A549 (cell line): Measurements from ENCODE around the gene ADH4. TPM values are rescaled to one million over a fixed set of nuclear protein-coding genes. Genes with fewer than 3 reads are reported as not detected.
"Not testable (repeated sequence)": the region's sequence is repeated elsewhere in the genome, so short reads cannot be mapped to it uniquely, and the experiment has no call there.

Experiments
- ATAC-seq, 2 experiments: fragments of 200-7000 bp in 1 of 2; fragments of >200 bp in 1 of 2; cut with Nextera tagmentation in 1 of 2; cut with Tn5 transposase in 1 of 2; 3 replicates each; pipeline versions ENCODE4 v1.8.0 to v1.9.1; 2018 to 2020; ENCODE audit warnings: mild to moderate bottlenecking in 1 of 2, moderate library complexity in 1 of 2
- CTCF ChIA-PET: fragments of 300-600 bp; sonication (Branson Sonifier 250); formaldehyde crosslinking; extraction: SDS; loops from one replicate; lab custom pipeline; 2021; ENCODE audit warnings: antibody characterized with exemption, inconsistent platforms; lab: Yijun Ruan, JAX
- POLR2A ChIA-PET: fragments of 350-600 bp; formaldehyde crosslinking; extraction: SDS; loops from one replicate; lab custom pipeline; 2021; ENCODE audit warnings: antibody characterized with exemption, inconsistent platforms; lab: Yijun Ruan, JAX
- DNase-seq, 2 experiments: peaks; one replicate each; pipeline versions ENCODE4 v3.0.0 to v3.0.0-alpha.2; 2011 to 2016; ENCODE audit warnings: low read depth in 1 of 2, low spot score in 1 of 2
- FAIRE-seq: peaks from 2 replicates; lab custom pipeline; 2011; peaks lifted over from hg19 to GRCh38; lab: Jason Lieb, UNC
- H3K27ac ChIP-seq, 2 experiments: fragments of >200 bp; sonication (Bioruptor Twin); formaldehyde crosslinking; 3 replicates each; pipeline ENCODE4 v1.5.1; 2016 to 2017
- H3K4me1 ChIP-seq: fragments of >200 bp; sonication (Bioruptor Twin); formaldehyde crosslinking; 3 replicates; pipeline ENCODE4 v1.6.1; 2016
- H3K4me2 ChIP-seq: fragments of >200 bp; sonication (Bioruptor Twin); formaldehyde crosslinking; 3 replicates; pipeline ENCODE4 v1.6.1; 2016
- H3K4me3 ChIP-seq: fragments of >200 bp; sonication (Bioruptor Twin); formaldehyde crosslinking; 3 replicates; pipeline ENCODE4 v1.5.1; 2016
- H3K9me3 ChIP-seq: fragments of >200 bp; sonication (Bioruptor Twin); formaldehyde crosslinking; 3 replicates; pipeline ENCODE4 v1.6.1; 2016
- BHLHE40 ChIP-seq: IDR thresholded peaks from 2 replicates; pipeline ENCODE4 v1.6.1; 2012; ENCODE audit warnings: low read depth, low read length, inconsistent platforms
- CEBPB ChIP-seq, 2 experiments: fragments of >200 bp in 1 of 2; sonication (Bioruptor Twin) in 1 of 2; formaldehyde crosslinking in 1 of 2; IDR thresholded peaks; 2 replicates each; pipeline ENCODE4 v1.6.1; 2012 to 2016
- CHD2 ChIP-seq: fragments of 150-350 bp; IDR thresholded peaks from 2 replicates; pipeline ENCODE4 v1.6.1; 2014; ENCODE audit warnings: low read length; ENCODE audit not compliant: partially characterized antibody
- FOSB ChIP-seq: fragments of 250-450 bp; sonication (Bioruptor Pico); IDR thresholded peaks from 2 replicates; pipeline ENCODE4 v1.5.0; 2020; ENCODE audit warnings: mild to moderate bottlenecking, moderate library complexity
- FOXS1 ChIP-seq: fragments of 250-450 bp; sonication (Bioruptor Pico); IDR thresholded peaks from 2 replicates; pipeline ENCODE4 v1.5.0; 2020; ENCODE audit warnings: mild to moderate bottlenecking, moderate library complexity
- GATA3 ChIP-seq: IDR thresholded peaks from 2 replicates; pipeline ENCODE4 v1.6.1; 2012; ENCODE audit warnings: borderline replicate concordance
- HOXB13 ChIP-seq: fragments of 250-450 bp; sonication (Bioruptor Pico); IDR thresholded peaks from 2 replicates; pipeline ENCODE4 v1.5.0; 2020; ENCODE audit warnings: low read depth, mild to moderate bottlenecking, moderate library complexity
- MAZ ChIP-seq: fragments of 150-350 bp; IDR thresholded peaks from 2 replicates; pipeline ENCODE4 v1.6.1; 2014; ENCODE audit warnings: antibody characterized with exemption, low read depth, low read length, borderline replicate concordance
- MYC ChIP-seq: IDR thresholded peaks from 2 replicates; pipeline ENCODE4 v1.6.1; 2012; ENCODE audit warnings: mild to moderate bottlenecking, inconsistent platforms, low read length, improper control_type of control experiment, borderline replicate concordance
- NFE2L2 ChIP-seq: fragments of 150-350 bp; conservative IDR thresholded peaks from 2 replicates; pipeline ENCODE4 v1.6.1; 2014; ENCODE audit warnings: low read length
- POLR2A ChIP-seq: IDR thresholded peaks from 2 replicates; pipeline ENCODE4 v1.6.1; 2012; ENCODE audit warnings: mild to moderate bottlenecking, low read length
- RNF2 ChIP-seq: fragments of 200-600 bp; sonication (generic); IDR thresholded peaks from 2 replicates; pipeline ENCODE4 v1.6.1; 2016; ENCODE audit warnings: low read depth, mild to moderate bottlenecking, antibody characterized with exemption, moderate library complexity, borderline replicate concordance
- SREBF2 ChIP-seq: fragments of 450-650 bp; IDR thresholded peaks from 2 replicates; pipeline ENCODE4 v1.6.1; 2014; ENCODE audit warnings: mild to moderate bottlenecking, moderate library complexity
- ZNF302 ChIP-seq: fragments of 250-450 bp; sonication (Bioruptor Pico); IDR thresholded peaks from 2 replicates; pipeline ENCODE4 v1.9.0; 2021; ENCODE audit warnings: inconsistent platforms, mild to moderate bottlenecking, moderate library complexity
- WGBS: methylation state at CpG from one replicate; pipeline ENCODE4 v1.1.6; 2017; ENCODE audit errors: missing lambda C conversion rate; 5-methylcytosine and 5-hydroxymethylcytosine counted together
- polyA minus RNA-seq: library from RNA; depleted of rRNA, polyadenylated mRNA; stranded (reverse); fragments of >200 nt; gene quantifications from 2 replicates; pipeline ENCODE4 v1.2.3, GENCODE V29; 2011; rRNA and poly(A)+ RNA removed
- polyA plus RNA-seq, 4 experiments: library from polyadenylated mRNA; depleted of rRNA in 3 of 4; stranded (reverse); fragments of >200 nt; fragmentation: RNase III in 1 of 4; extraction: RNeasy Plus Mini Kit Qiagen cat#74134 plus additional on column Dnase treatment in 1 of 4; gene quantifications; 2 replicates in 3 of 4; 3 replicates in 1 of 4; pipeline ENCODE4 v1.2.3, GENCODE V29; 2011 to 2017
- TF ChIP-seq, protein P1 (sequence below): IDR thresholded peaks from 2 replicates; pipeline ENCODE4 v1.6.1; 2012; ENCODE audit warnings: low read depth, borderline replicate concordance
- TF ChIP-seq, protein P2 (sequence below): fragments of 250-450 bp; sonication (Bioruptor Pico); IDR thresholded peaks from 2 replicates; pipeline ENCODE4 v1.5.0; 2020; ENCODE audit warnings: low read depth, mild to moderate bottlenecking, moderate library complexity
- TF ChIP-seq, protein P3 (sequence below): fragments of 150-350 bp; IDR thresholded peaks from 2 replicates; pipeline ENCODE4 v1.6.1; 2014; ENCODE audit warnings: low read depth, mild to moderate bottlenecking, low read length
- TF ChIP-seq, protein P4 (sequence below): fragments of >200 bp; sonication (Bioruptor Twin); formaldehyde crosslinking; IDR thresholded peaks from 2 replicates; pipeline ENCODE4 v1.6.1; 2016
- TF ChIP-seq, protein P5 (sequence below): fragments of 250-450 bp; sonication (Bioruptor Pico); IDR thresholded peaks from 2 replicates; pipeline ENCODE4 v1.5.0; 2021; ENCODE audit warnings: mild to moderate bottlenecking, moderate library complexity, borderline replicate concordance
- TF ChIP-seq, protein P6 (sequence below): IDR thresholded peaks from 2 replicates; pipeline ENCODE4 v1.6.1; 2012
- TF ChIP-seq, protein P7 (sequence below): fragments of 450-650 bp; IDR thresholded peaks from 2 replicates; pipeline ENCODE4 v1.6.1; 2014; ENCODE audit warnings: antibody characterized with exemption

Gene ADH4
- polyA plus RNA-seq (2011; rRNA removed) (0.15 and 0.16 TPM in 2 replicates), polyA plus RNA-seq (2017; fragmentation: RNase III; extraction: RNeasy Plus Mini Kit Qiagen cat#74134 plus additional on column Dnase treatment) (not detected in 3 replicates), polyA minus RNA-seq (0.92 TPM in 1 of 2 replicates, not detected in the other)
- polyA plus RNA-seq (2012; cell fraction: cytosol; rRNA removed): not detected in 2 replicates
- not detected in 2 replicates for polyA plus RNA-seq (2012; cell fraction: nucleus; rRNA removed)

DNA sequence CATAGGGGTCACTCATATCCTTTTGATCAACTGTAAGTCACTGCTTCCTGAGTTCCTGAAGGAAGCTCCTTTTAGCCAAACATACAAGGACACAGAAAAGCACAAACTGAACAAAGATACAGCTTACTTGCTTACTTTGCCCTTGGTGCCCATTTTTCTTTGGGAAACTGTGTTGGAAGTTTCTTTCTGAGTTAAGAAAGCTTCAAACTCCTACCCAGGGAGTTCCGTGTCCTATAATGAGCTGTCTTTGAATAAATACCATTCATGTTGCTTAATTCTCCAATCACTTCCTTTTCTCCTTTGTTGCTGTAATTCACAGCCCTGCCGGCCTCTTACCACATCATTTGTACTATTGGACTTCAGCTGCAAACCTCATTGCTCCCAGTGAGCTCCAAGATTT, at the start of gene ADH4:
Gene ADH4, minus strand, starts transcription at position 228 of the 400 bp plus-strand sequence. Its CDS starts 75 bp downstream, at position 153.
- Histone ChIP-seq H3K4me1 (no peaks in the 10 kb centered on the region), H3K27ac (no peak within 1 kb of the TSS), H3K4me3 (no peak within 1 kb of the TSS), H3K9me3 (no peaks in the 10 kb centered on the region), H3K4me2 (no peak within 1 kb of the TSS)
- ATAC-seq: no peak
- TF ChIP-seq FOXS1: no peak
- WGBS: 35% methylated on average over 2 of the region's 2 CpGs
- ChIA-PET POLR2A (no interaction called here), CTCF (no interaction called here)
- FAIRE-seq: no peak
- DNase-seq: no peak

DNA sequence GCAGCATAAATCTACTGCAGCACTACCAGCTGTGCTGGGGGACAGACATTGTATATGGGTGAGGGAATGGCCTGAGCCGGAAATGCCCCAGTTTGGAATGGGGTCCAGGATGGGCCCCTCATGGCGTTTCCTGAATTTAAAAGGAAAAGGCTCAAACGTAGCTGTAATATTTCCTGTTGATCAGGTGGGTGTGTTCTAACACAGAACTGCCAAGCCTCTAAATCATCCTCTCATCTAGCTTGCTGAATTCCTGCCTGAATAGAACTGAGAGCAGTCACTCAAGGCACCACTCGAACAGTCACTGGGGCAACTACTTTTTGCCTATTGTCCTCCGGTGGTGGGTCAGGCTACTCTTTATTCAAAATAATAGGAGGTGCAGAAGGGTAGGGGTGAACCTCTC, 46.2 kb upstream of the ADH4 start:
- no peak for ATAC-seq
- WGBS: 23% methylated on average over 4 of the region's 5 CpGs

DNA sequence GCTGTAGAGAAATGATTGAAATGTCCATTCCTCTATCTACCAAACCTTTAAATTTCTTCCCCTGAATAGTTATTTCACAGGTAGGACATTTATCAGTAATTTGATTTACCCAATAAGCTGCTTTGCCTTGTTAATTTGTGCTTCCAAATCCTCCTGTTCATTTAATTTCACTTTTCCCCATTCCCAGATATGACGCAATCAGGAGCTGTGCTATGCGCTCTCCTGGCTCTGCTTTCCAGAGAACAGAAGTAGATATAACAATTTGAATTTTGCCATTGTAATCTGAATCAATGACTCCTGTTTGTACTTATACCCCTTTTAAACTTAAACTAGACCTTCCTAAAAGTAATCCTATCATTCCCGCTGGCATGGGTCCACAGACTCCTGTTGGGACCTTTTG, 45.8 kb upstream of the ADH4 start:
- H3K4me1 ChIP-seq, H3K27ac ChIP-seq, POLR2A ChIA-PET, H3K4me2 ChIP-seq, H3K4me3 ChIP-seq, CTCF ChIA-PET, DNase-seq, FAIRE-seq, ATAC-seq, H3K9me3 ChIP-seq: not testable (repeated sequence)
- TF ChIP-seq CEBPB (IDR thresholded peaks at IDR 0.05): peak in 1 of 2 experiments; percentile 29; a peak in 1 of 4 replicates
- 76% methylated on average over 3 of the region's 3 CpGs for WGBS

More for the DNA sequence above, 46.2 kb upstream of the ADH4 start:
- no peak for FAIRE-seq
- ChIA-PET POLR2A (no interaction called here), CTCF (no interaction called here)
- Histone ChIP-seq H3K4me2 (no peak overlapping the region), H3K4me3 (no peak overlapping the region), H3K27ac (no peak overlapping the region), H3K9me3 (no peaks in the 10 kb centered on the region), H3K4me1 (no peaks in the 10 kb centered on the region)
- TF ChIP-seq, protein P1, sequence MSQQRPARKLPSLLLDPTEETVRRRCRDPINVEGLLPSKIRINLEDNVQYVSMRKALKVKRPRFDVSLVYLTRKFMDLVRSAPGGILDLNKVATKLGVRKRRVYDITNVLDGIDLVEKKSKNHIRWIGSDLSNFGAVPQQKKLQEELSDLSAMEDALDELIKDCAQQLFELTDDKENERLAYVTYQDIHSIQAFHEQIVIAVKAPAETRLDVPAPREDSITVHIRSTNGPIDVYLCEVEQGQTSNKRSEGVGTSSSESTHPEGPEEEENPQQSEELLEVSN: no peak
- no peak for TF ChIP-seq FOXS1
- no peak for DNase-seq

DNA sequence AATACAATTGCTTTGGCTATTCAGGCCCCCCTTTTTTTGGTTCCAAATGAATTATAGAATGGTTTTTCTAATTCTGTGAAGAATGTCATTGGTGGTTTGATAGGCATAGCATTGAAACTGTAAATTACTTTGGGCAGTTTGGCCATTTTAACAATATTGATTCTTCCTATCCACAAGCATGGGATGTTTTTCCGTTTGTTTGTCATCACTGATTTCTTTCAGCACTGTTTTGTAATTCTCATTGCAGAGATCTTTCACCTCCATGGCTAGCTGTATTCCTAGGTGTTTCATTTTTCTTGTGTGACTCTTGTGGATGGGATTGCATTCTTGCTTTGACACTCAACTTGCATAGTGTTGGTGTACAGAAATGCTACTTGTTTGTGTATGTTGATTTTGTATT, 41.9 kb upstream of the ADH4 start:
- WGBS: 4% methylated on average over 1 of the region's 1 CpG
- DNase-seq (no peak), FAIRE-seq (no peak), ATAC-seq (no peak)
- H3K4me1 ChIP-seq: no peaks in the 10 kb centered on the region
- CTCF ChIA-PET: no interaction called here
- no peaks in the 10 kb centered on the region for H3K9me3 ChIP-seq
- POLR2A ChIA-PET: no interaction called here
- TF ChIP-seq, protein P2, sequence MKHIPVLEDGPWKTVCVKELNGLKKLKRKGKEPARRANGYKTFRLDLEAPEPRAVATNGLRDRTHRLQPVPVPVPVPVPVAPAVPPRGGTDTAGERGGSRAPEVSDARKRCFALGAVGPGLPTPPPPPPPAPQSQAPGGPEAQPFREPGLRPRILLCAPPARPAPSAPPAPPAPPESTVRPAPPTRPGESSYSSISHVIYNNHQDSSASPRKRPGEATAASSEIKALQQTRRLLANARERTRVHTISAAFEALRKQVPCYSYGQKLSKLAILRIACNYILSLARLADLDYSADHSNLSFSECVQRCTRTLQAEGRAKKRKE (CRISPR knock-in tag): no peak
- TF ChIP-seq, protein P3, sequence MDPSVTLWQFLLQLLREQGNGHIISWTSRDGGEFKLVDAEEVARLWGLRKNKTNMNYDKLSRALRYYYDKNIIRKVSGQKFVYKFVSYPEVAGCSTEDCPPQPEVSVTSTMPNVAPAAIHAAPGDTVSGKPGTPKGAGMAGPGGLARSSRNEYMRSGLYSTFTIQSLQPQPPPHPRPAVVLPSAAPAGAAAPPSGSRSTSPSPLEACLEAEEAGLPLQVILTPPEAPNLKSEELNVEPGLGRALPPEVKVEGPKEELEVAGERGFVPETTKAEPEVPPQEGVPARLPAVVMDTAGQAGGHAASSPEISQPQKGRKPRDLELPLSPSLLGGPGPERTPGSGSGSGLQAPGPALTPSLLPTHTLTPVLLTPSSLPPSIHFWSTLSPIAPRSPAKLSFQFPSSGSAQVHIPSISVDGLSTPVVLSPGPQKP: no peak
- TF ChIP-seq RNF2 (no peak), GATA3 (no peak), FOSB (CRISPR knock-in tag) (no peak), MAZ (no peak), SREBF2 (no peak), CHD2 (no peak), HOXB13 (CRISPR knock-in tag) (no peak), ZNF302 (no peak), BHLHE40 (no peak), NFE2L2 (no peak), MYC (no peak), POLR2A (no peak)
- TF ChIP-seq, protein P4, sequence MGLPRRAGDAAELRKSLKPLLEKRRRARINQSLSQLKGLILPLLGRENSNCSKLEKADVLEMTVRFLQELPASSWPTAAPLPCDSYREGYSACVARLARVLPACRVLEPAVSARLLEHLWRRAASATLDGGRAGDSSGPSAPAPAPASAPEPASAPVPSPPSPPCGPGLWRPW: no peak
- TF ChIP-seq, protein P5, sequence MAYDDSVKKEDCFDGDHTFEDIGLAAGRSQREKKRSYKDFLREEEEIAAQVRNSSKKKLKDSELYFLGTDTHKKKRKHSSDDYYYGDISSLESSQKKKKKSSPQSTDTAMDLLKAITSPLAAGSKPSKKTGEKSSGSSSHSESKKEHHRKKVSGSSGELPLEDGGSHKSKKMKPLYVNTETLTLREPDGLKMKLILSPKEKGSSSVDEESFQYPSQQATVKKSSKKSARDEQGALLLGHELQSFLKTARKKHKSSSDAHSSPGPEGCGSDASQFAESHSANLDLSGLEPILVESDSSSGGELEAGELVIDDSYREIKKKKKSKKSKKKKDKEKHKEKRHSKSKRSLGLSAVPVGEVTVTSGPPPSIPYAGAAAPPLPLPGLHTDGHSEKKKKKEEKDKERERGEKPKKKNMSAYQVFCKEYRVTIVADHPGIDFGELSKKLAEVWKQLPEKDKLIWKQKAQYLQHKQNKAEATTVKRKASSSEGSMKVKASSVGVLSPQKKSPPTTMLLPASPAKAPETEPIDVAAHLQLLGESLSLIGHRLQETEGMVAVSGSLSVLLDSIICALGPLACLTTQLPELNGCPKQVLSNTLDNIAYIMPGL (CRISPR knock-in tag): no peak
- TF ChIP-seq, protein P6, sequence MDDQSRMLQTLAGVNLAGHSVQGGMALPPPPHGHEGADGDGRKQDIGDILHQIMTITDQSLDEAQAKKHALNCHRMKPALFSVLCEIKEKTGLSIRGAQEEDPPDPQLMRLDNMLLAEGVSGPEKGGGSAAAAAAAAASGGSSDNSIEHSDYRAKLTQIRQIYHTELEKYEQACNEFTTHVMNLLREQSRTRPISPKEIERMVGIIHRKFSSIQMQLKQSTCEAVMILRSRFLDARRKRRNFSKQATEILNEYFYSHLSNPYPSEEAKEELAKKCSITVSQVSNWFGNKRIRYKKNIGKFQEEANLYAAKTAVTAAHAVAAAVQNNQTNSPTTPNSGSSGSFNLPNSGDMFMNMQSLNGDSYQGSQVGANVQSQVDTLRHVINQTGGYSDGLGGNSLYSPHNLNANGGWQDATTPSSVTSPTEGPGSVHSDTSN: no peak
- TF ChIP-seq, protein P7, sequence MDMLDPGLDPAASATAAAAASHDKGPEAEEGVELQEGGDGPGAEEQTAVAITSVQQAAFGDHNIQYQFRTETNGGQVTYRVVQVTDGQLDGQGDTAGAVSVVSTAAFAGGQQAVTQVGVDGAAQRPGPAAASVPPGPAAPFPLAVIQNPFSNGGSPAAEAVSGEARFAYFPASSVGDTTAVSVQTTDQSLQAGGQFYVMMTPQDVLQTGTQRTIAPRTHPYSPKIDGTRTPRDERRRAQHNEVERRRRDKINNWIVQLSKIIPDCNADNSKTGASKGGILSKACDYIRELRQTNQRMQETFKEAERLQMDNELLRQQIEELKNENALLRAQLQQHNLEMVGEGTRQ: no peak
- no peak overlapping the region for H3K4me3 ChIP-seq
- H3K27ac ChIP-seq: no peak overlapping the region
- H3K4me2 ChIP-seq: no peak overlapping the region
